Activated naive CD8-positive, alpha-beta T cell treated with anti-CD3 and anti-CD28 coated beads, Interleukin-2, amount 50 U/mL, for 24 hours (primary cell): ENCODE data around the gene CHRNA1.

ENCODE experiments used
- ATAC-seq: fragments of 150-1000 bp; cut with Tn5 transposase; one replicate; pipeline ENCODE4 v1.10.0; 2021
- DNase-seq: peaks from one replicate; pipeline ENCODE4 v3.0.0; 2021
- H3K27ac Mint-ChIP-seq: one replicate; pipeline ENCODE4 v1.8.0; 2021; ENCODE audit warnings: mild to moderate bottlenecking, mixed read lengths
- H3K27me3 Mint-ChIP-seq: one replicate; pipeline ENCODE4 v1.8.0; 2021; ENCODE audit warnings: mixed read lengths
- H3K36me3 Mint-ChIP-seq: one replicate; pipeline ENCODE4 v1.8.0; 2021; ENCODE audit warnings: low read depth, mixed read lengths
- H3K4me1 Mint-ChIP-seq: one replicate; pipeline ENCODE4 v1.8.0; 2021; ENCODE audit warnings: mixed read lengths
- H3K4me3 Mint-ChIP-seq: one replicate; pipeline ENCODE4 v1.8.0; 2021; ENCODE audit warnings: mild to moderate bottlenecking, moderate library complexity, mixed read lengths
- H3K9me3 Mint-ChIP-seq: one replicate; pipeline ENCODE4 v1.8.0; 2021; ENCODE audit warnings: mixed read lengths

The CHRNA1 gene

DNA sequence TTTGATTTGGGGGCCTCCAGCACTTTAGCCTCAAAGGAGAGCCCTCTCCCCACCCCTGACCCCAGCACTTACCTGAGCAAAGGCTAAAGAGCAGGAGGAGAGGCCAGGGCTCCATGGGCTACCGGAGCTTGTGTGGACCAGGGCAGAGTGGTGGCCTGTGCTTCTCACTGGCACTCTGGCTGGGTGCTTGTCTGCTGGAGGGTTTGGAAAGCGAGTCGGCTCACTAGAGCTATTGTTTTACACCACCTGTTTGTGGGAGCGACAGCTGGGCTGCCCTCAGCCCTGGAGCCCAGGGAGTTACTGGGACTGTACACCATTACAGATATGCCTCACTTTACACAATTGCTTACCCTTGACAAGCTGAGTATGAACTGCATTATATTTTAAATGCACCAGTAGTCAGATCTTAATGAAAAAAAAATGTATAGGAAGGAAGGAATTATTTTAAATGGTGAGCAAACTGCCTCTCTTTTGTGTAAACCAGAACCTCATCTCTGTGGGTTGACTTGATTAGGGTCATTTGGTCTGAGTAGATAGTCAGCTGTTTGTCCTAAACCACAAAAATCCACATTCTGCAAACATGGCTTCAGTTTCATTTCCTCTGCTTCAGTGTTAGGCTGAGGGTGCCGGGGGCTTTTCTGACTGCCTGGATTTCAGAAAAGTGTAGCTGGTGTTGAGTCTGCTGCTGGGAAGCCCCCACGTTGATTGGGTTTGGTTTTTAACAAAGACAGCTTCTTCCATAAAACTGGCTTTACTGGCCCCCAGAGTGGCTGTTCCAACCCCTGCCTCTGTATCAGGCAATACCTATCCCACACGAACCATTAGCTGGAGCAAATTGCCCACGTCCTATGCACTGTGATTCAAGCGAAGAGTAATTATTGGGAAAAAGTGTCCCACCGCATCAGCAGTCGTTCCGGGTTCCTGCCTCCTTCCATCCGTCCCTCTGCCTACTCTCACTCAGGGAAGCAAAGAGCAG is at the start of gene CHRNA1:
CHRNA1 (minus strand) TSS at position 193 of the 976 bp plus-strand sequence; CDS start at position 115, 78 bp downstream.
- peaks cover 3% of the 10 kb centered on the region for H3K27me3 Mint-ChIP-seq
- no peak for DNase-seq
- no peak within 1 kb of the TSS for H3K4me3 Mint-ChIP-seq
- peaks cover 3% of the 10 kb centered on the region for H3K4me1 Mint-ChIP-seq
- no peak within 1 kb of the TSS for H3K27ac Mint-ChIP-seq
- H3K36me3 Mint-ChIP-seq = no peaks in the 10 kb centered on the region
- no peaks in the 10 kb centered on the region for H3K9me3 Mint-ChIP-seq
- ATAC-seq = no peak

DNA sequence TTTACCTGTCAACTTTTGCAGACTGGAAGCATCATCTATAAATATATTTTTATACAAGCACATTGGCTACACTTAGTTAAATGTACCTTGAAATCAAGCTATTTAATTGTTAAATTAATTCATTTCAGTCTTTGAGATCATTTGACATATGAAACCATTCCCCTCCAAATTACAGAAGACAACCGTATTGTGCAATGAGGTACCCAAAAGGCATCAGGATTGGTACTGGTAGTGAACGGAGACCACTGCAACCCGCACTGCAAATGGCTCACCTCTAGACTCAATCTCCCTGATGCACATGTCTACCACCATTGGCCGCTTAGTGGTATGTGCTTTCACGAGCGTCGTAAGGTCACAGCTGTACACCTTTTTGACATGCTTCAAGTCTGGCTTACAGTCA is 47.8 kb upstream of the CHRNA1 start:
- H3K27ac Mint-ChIP-seq = no peak overlapping the region
- peaks cover 7% of the 10 kb centered on the region for H3K4me1 Mint-ChIP-seq
- DNase-seq (no peak), ATAC-seq (no peak)
- no peak overlapping the region for H3K4me3 Mint-ChIP-seq
- no peaks in the 10 kb centered on the region for H3K27me3 Mint-ChIP-seq
- no peaks in the 10 kb centered on the region for H3K9me3 Mint-ChIP-seq
- no peaks in the 10 kb centered on the region for H3K36me3 Mint-ChIP-seq

DNA sequence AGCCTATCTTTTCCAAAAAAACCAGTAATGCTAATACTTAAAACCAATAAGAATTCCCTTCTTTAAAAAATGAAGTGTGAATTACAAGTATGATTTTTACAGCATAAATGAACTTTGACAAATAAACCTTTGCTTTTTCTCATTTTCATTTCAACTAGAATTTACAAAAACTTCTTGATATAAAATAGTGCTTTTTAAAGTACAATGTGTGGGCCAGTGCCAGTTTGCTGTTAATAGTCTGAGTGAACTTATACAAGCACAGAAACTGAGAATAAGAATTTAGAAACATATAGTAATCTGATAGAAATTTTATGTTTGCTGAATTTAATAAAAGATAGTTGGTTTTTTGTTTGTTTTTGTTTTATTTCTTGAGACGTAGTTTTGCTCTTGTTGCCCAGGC is 43.7 kb upstream of the CHRNA1 start:
- ATAC-seq = no peak
- peaks cover 7% of the 10 kb centered on the region for H3K4me1 Mint-ChIP-seq
- H3K27me3 Mint-ChIP-seq = no peaks in the 10 kb centered on the region

DNA sequence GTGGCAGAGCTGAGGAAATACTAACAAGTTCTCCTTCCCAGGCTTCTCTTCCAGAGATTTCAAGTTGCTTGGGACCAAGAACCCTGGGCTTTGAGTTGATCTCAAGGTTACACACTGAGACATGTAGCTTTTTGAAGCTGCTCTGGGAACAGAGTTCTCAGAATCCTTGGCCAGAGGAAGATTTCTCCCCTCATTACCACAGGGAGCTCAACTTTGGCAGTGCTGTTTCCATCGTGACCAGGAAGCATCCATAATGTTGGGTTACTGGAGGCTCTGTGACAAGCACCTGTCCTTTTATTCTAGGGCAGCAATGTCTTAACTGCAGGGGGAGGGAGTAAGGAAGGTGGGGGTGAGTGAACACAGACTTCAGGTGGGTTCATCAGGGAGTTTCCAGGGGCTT is 41.5 kb upstream of the CHRNA1 start:
- Mint-ChIP-seq H3K27me3 (no peaks in the 10 kb centered on the region), H3K36me3 (no peaks in the 10 kb centered on the region), H3K4me3 (no peak overlapping the region), H3K4me1 (peaks cover 7% of the 10 kb centered on the region), H3K9me3 (no peaks in the 10 kb centered on the region), H3K27ac (no peak overlapping the region)
- no peak for ATAC-seq
- DNase-seq = no peak

More for the DNA sequence above, 43.7 kb upstream of the CHRNA1 start:
- no peak for DNase-seq
- no peaks in the 10 kb centered on the region for H3K9me3 Mint-ChIP-seq
- no peak overlapping the region for H3K4me3 Mint-ChIP-seq
- H3K27ac Mint-ChIP-seq = no peak overlapping the region
- H3K36me3 Mint-ChIP-seq = no peaks in the 10 kb centered on the region

DNA sequence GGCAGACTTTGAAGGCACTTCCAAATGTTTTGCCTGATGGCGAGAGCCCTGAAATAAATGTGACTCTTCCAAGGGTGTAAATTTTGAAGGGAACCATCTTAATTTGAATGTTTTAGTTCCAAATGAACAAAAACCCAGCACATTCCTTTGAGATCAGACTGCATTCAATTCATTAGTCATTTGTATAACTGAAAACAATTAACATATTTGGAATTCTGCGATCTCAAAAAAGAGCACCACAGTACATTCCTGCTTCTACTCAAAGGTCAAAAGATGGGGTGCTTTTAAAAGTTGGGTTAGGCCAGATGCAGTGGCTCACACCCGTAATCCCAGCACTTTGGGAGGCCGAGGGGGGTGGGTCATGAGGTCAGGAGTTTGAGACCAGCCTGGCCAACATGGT is 38.2 kb upstream of the CHRNA1 start:
- no peak overlapping the region for H3K4me3 Mint-ChIP-seq
- no peaks in the 10 kb centered on the region for H3K9me3 Mint-ChIP-seq
- H3K4me1 Mint-ChIP-seq = peaks cover 2% of the 10 kb centered on the region
- ATAC-seq (no peak), DNase-seq (no peak)
- H3K27ac Mint-ChIP-seq = no peak overlapping the region
- H3K36me3 Mint-ChIP-seq = no peaks in the 10 kb centered on the region
- H3K27me3 Mint-ChIP-seq = no peaks in the 10 kb centered on the region

DNA sequence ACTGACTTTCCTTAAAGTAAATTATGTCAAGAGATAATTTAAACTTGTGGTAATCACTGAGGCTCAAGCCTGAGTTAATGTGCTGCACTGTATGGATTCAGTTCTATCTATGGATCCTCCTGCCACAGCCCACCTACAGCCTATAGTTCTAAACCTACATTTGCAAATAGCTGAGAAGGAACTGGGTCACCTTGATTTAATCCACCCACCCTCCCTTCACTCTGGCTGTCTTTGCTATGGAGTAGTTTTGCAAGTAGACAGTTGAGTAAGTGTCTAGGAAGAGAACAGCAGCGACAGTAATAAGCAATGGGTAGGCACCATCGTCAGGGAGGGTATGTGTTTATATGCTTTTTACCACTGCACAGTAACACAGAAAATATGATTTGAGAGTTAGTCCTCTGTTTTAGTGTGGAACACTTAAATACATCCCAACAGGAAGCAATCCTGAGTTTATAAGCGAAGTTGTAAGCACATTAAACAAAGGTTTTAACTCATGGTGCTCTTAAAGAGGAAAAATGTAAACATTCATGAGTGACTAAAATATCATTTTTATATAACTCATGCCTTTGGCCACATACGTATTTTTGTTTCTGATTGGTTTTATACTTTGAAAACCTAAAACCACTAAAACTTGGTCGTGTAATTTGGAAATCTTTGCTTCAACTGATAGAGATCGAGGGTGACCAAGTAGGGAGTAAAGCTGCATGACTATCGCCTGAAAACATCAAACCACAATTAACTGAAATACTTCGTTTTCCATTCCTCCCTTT is 36.3 kb upstream of the CHRNA1 start:
- peaks cover 20% of the 10 kb centered on the region for H3K4me1 Mint-ChIP-seq
- H3K36me3 Mint-ChIP-seq = no peaks in the 10 kb centered on the region
- ATAC-seq (no peak), DNase-seq (no peak)
- no peaks in the 10 kb centered on the region for H3K27me3 Mint-ChIP-seq
- H3K9me3 Mint-ChIP-seq = no peaks in the 10 kb centered on the region
- no peak overlapping the region for H3K27ac Mint-ChIP-seq
- no peak overlapping the region for H3K4me3 Mint-ChIP-seq

DNA sequence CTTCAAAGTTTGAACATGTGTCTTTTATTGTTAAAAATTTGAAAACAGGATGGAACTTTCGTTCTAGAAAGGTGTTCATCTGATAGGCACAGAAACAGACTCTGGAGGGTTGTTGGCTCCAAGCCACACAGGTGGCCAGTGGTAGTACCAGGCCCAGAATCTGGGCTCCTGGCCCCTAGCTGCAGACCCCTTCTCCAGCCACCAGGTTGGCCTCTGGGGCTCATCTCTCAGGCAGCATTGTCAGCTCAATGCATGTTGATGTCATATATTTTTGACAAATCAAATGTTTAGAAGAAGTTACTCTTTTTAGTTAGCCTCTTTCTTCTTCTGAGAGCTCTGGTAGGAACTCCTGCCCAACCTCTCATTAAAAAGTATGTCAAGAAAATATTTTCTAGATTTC is 34.5 kb upstream of the CHRNA1 start:
- no peak overlapping the region for H3K27ac Mint-ChIP-seq
- H3K9me3 Mint-ChIP-seq = no peaks in the 10 kb centered on the region
- H3K4me3 Mint-ChIP-seq = no peak overlapping the region
- H3K4me1 Mint-ChIP-seq = peaks cover 35% of the 10 kb centered on the region
- H3K27me3 Mint-ChIP-seq = no peaks in the 10 kb centered on the region
- no peaks in the 10 kb centered on the region for H3K36me3 Mint-ChIP-seq
- no peak for DNase-seq
- ATAC-seq = no peak

DNA sequence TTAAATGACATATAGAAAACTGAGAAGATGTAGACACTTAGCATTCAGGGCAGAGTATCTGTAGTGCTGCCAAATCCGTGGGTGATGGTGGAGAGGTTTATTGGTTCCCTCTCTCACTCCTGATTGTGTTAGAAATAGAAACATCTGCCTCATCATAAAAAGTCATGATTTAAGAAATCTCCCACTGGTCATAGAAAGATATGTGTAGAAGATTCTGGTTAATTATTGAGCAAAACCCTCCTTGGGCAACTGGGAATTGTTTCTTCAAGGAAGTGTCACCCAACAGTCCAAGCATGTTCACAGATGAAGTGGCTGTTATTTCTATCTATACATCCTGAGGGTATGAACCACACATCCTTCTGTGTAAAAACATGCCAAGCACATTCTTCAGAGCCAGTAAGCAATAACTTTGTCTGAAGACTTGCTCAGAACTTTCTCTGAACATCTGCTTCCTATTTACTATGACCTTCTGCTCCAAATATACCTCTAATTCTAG is 33.6 kb upstream of the CHRNA1 start:
- no peaks in the 10 kb centered on the region for H3K36me3 Mint-ChIP-seq
- peaks cover 43% of the 10 kb centered on the region for H3K4me1 Mint-ChIP-seq
- H3K27ac Mint-ChIP-seq = no peak overlapping the region
- no peaks in the 10 kb centered on the region for H3K9me3 Mint-ChIP-seq
- DNase-seq (no peak), ATAC-seq (no peak)
- no peaks in the 10 kb centered on the region for H3K27me3 Mint-ChIP-seq
- H3K4me3 Mint-ChIP-seq = no peak overlapping the region

DNA sequence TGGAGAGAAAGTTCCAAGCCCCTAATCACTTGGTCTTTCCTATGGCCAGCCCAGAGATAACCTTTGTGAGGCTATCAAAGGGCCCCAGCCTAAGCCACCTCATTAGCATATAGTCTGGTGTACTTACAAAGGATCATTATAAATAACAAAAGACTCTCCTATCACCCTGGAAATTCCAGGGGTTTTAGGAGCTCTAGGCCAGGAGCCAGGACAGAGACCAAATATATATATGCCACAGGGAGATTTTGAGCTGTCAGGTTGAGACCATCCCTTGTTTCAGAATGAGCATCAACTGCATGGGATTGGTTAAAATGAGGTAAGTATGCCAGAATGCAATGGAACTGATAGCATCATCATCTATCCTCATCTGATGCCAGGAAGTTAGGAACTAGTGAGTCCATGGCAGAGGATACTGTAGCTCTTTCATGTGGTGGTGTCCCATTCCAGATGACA is 32.1 kb upstream of the CHRNA1 start:
- H3K4me3 Mint-ChIP-seq = peak overlapping the region; percentile 53
- no peaks in the 10 kb centered on the region for H3K27me3 Mint-ChIP-seq
- H3K9me3 Mint-ChIP-seq = no peaks in the 10 kb centered on the region
- peak overlapping the region; percentile 95 for H3K27ac Mint-ChIP-seq
- ATAC-seq (peak; percentile 73), DNase-seq (no peak)
- no peaks in the 10 kb centered on the region for H3K36me3 Mint-ChIP-seq
- peaks cover 43% of the 10 kb centered on the region for H3K4me1 Mint-ChIP-seq

DNA sequence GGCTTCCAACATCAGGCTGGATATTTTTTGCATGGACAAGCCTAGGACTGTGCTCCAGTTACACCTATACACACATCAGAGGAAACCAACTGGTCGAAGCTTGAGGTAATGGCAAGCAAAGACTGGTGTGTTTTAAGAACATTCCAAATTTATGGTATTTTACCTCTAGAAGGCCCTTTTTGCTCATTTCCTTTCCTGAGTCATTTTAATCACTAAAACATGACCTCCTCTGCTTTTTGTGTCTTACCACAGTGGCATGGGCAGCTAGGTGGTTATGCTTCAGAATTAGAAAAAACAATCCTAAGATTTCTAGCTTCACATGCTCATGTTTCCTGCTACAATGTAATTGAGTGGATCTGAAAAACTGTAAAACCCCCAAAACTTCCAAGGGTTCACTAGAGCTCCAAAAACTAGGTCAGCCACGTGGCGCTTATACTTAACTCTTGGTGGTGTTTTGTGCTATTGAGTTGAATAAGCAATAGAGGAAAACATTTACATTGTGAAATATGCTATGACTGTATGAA is 30.6 kb upstream of the CHRNA1 start:
- Mint-ChIP-seq H3K9me3 (no peaks in the 10 kb centered on the region), H3K36me3 (no peaks in the 10 kb centered on the region), H3K27me3 (no peaks in the 10 kb centered on the region), H3K4me3 (no peak overlapping the region), H3K4me1 (peaks cover 43% of the 10 kb centered on the region), H3K27ac (peak overlapping the region; percentile 95)
- DNase-seq (no peak), ATAC-seq (peak; percentile 53)

DNA sequence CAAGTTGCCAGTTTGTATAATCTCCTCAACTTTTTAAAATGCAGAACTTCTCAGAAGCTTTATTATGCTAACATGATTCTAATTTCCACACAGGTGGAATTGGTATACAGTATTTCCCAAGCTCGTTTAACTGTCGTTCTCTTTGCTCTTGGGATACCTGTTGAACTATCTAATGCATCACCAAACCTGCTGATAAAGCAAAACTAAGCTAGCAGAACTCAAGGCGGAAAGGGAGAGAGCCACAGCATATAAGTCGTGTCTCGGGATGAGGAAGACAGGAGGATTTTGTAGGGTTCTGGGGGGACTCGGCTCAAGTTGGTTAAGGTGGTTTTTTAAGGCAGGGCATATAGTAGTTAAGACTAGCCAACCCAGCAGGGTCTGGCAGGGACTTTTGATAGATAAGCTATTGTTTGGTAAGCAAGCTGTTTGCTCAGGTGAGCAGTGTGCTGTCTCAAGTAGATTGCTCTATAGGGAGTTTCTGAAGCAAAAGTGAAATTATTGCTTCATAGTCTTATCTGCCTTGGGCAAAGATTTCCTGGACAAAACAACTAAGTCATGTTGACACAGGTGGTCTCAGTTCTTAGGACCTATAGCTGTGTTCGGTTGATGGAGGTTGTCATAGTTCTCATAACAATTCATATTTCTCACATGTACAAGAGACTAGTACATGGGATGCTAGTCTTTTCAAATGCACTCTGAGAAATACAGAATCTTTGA is 28.2 kb upstream of the CHRNA1 start:
- Mint-ChIP-seq H3K27ac (no peak overlapping the region), H3K9me3 (no peaks in the 10 kb centered on the region), H3K4me3 (no peak overlapping the region), H3K4me1 (peaks cover 60% of the 10 kb centered on the region), H3K36me3 (no peaks in the 10 kb centered on the region), H3K27me3 (no peaks in the 10 kb centered on the region)
- ATAC-seq = no peak
- no peak for DNase-seq

DNA sequence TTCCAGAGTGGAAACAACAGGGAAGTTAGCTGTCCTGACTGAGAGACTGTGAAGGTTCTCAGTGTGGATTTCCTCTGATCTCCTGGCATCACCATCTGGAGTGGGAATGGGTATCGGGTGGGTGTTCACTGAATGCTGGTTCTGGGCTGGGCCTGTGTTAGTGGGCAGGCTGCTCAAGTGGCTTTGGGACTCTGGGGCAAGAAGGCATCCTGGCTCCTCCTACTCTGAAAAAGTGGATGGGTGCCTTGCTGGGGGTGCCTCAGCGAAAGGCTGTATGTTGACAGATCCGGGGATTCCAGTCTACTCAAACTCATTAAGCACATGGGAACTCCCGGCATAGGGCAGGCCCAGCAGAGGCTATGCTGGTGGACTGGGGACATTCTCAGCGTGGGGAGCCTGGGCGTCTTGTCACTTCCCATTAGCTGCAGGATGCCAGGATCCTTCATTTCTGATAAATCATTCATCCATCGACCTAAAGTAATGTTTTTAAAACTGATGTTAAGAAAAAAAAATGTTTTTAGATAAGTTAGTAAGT is 27.5 kb upstream of the CHRNA1 start:
- Mint-ChIP-seq H3K4me1 (peaks cover 60% of the 10 kb centered on the region), H3K27ac (no peak overlapping the region), H3K9me3 (no peaks in the 10 kb centered on the region), H3K4me3 (no peak overlapping the region), H3K27me3 (no peaks in the 10 kb centered on the region), H3K36me3 (no peaks in the 10 kb centered on the region)
- ATAC-seq = no peak
- DNase-seq = no peak

DNA sequence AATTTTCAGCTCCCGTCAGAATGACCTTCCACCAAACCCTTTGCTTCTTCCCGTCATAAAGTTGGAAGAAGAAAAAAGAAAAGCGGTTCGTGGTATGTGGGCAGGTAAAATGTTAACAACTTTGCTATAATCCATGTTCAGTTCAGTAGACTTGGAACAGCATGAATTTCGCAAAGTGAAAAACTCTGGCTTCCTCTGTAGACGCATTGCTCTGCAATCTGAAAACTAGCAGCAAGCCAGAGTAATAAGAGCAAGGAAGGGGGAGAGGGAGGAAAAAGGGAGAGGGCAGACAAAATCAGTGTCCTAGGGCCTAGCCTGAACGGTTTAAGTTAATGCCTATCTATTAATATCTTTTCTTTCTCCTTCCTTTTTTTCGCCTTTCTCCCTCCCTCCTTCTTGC is 26.7 kb upstream of the CHRNA1 start:
- H3K9me3 Mint-ChIP-seq = no peaks in the 10 kb centered on the region
- H3K27ac Mint-ChIP-seq = no peak overlapping the region
- H3K27me3 Mint-ChIP-seq = no peaks in the 10 kb centered on the region
- no peak overlapping the region for H3K4me3 Mint-ChIP-seq
- DNase-seq (no peak), ATAC-seq (no peak)
- no peaks in the 10 kb centered on the region for H3K36me3 Mint-ChIP-seq
- H3K4me1 Mint-ChIP-seq = peaks cover 53% of the 10 kb centered on the region

DNA sequence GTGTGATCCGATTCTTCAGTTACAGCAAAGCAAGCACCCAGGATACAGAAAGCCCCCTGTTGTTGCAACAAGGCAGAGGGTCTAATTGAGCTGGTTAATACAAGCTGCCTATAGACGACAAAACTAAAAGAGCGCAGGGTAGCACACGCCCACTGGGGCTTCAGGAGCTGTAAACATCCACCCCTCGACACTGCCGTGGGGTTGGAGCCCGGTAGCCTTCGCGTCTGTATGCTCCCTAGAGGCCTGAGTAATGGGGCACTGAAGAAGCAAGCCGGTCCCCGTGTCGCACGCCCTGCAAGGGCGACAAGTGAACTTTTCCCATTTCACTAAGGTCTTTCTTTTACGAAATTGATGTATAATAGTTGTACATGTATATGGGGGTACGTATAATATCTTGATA is 24.7 kb upstream of the CHRNA1 start:
- Mint-ChIP-seq H3K9me3 (no peaks in the 10 kb centered on the region), H3K27me3 (no peaks in the 10 kb centered on the region), H3K4me1 (peaks cover 35% of the 10 kb centered on the region), H3K27ac (no peak overlapping the region), H3K4me3 (no peak overlapping the region), H3K36me3 (no peaks in the 10 kb centered on the region)
- no peak for ATAC-seq
- DNase-seq = no peak
